Measurements from ENCODE around the gene TBX5. TPM values are rescaled to one million over a fixed set of nuclear protein-coding genes. Genes with fewer than 3 reads are reported as not detected.

TBX5 gene
- total RNA-seq, 3 donors from 2014 or later = not detected

DNA sequence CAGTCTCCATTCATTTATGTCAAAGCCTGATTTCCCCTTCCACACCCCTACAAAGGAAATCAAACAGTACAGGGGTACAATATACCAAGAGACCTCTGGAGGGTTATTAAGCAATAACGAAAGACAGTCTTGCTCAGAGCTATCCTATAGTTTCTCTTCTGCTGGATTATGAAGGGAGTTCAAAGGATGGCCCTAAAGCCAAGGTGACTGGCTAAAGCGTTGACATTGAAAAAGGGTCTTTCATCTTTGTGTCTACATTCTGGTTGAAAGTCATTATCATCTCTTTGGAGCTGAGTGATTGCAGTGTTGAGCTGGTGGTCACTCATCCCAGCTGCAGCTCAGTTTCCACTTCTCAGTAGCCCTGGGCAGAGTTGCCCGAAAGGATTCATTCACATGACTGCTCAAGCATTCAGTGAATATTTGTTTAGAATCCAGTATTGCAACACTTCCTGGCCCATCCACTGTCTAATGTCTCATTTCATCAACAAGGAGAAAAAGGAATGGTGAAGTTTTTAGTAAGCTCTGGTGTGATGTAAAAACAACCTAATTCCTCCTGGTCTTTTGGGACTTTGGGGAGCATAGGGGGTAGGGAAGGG is 19.2 kb upstream of the TBX5 start:
- TF ChIP-seq CTCF (IDR thresholded peaks at IDR 0.05) = no peak
- intact Hi-C loops (cut with DNase I, micrococcal nuclease) = no loop called here
- no peak overlapping the region for H3K4me3 ChIP-seq
- H3K9me3 ChIP-seq = no peaks in the 10 kb centered on the region
- DNase-seq (no peak), ATAC-seq (no peak)
- no peaks in the 10 kb centered on the region for H3K4me1 ChIP-seq (ENCODE audit: low read depth)
- H3K36me3 ChIP-seq (ENCODE audit: low read depth) = no peaks in the 10 kb centered on the region

- intact Hi-C loops (cut with DNase I, micrococcal nuclease) = no loop called here
- H3K36me3 ChIP-seq (ENCODE audit: low read depth) = no peaks in the 10 kb centered on the region
- H3K9me3 ChIP-seq = no peaks in the 10 kb centered on the region
- no peaks in the 10 kb centered on the region for H3K4me1 ChIP-seq (ENCODE audit: low read depth)
- no peak overlapping the region for H3K4me3 ChIP-seq
- DNase-seq = no peak
- no peak for ATAC-seq
- no peak for TF ChIP-seq CTCF (IDR thresholded peaks at IDR 0.05)
These were observed 15.0 kb upstream of the TBX5 start for GRCh38 chr12:114420944-114421335.

- ATAC-seq = no peak
- intact Hi-C loops (cut with DNase I, micrococcal nuclease) = no loop called here
- Histone ChIP-seq H3K36me3 (ENCODE audit: low read depth) (no peaks in the 10 kb centered on the region), H3K9me3 (no peaks in the 10 kb centered on the region), H3K4me1 (ENCODE audit: low read depth) (no peaks in the 10 kb centered on the region), H3K4me3 (no peak overlapping the region)
- TF ChIP-seq CTCF (IDR thresholded peaks at IDR 0.05) = no peak
- no peak for DNase-seq
These were observed 14.4 kb upstream of the TBX5 start for GRCh38 chr12:114420182-114420943.

DNA sequence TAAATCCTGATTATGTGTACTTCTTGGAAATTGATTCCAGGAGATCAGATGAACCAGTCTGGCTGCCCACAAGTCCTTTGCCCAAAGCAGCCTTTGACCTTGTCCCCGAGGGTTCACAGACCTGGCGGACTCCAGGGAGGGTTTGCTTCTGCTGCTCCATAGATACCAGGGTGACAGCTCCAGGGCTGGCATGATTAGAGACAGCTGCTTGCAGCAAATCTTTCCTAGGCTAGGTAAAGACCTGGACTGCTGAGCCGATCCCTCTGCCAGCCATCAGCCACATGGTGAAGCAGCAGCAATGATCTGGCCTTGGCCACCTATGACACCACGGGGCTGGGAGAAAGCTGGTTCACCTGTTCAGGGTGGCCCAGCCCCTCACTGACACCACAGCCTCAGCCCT is 10.1 kb upstream of the TBX5 start:
- H3K4me1 ChIP-seq (ENCODE audit: low read depth) = no peaks in the 10 kb centered on the region
- H3K4me3 ChIP-seq = no peak overlapping the region
- H3K36me3 ChIP-seq (ENCODE audit: low read depth) = no peaks in the 10 kb centered on the region
- TF ChIP-seq CTCF (IDR thresholded peaks at IDR 0.05) = no peak
- intact Hi-C loops (cut with DNase I, micrococcal nuclease) = no loop called here
- ATAC-seq (no peak), DNase-seq (no peak)
- H3K9me3 ChIP-seq = no peaks in the 10 kb centered on the region

- ATAC-seq (no peak), DNase-seq (no peak)
- intact Hi-C loops (cut with DNase I, micrococcal nuclease) = no loop called here
- Histone ChIP-seq H3K36me3 (ENCODE audit: low read depth) (no peaks in the 10 kb centered on the region), H3K4me1 (ENCODE audit: low read depth) (no peaks in the 10 kb centered on the region), H3K9me3 (no peaks in the 10 kb centered on the region), H3K4me3 (no peak overlapping the region)
- no peak for TF ChIP-seq CTCF (IDR thresholded peaks at IDR 0.05)
These were observed 9.6 kb upstream of the TBX5 start for GRCh38 chr12:114415525-114415868.

All from mucosa of descending colon (tissue), 3 donors.